H1 (cell line): ENCODE data around the gene CFAP74. TPM values are rescaled to one million over a fixed set of nuclear protein-coding genes. Genes with fewer than 3 reads are reported as not detected.

Experiments
- BRCA1 ChIP-seq: IDR thresholded peaks from 2 replicates; pipeline ENCODE4 v1.6.1; 2012; ENCODE audit warnings: low read depth, low read length, improper control_type of control experiment
- JUND ChIP-seq: IDR thresholded peaks from 2 replicates; pipeline ENCODE4 v1.6.1; 2011; ENCODE audit warnings: mild to moderate bottlenecking, improper control_type of control experiment, low read length
- KDM4A ChIP-seq: IDR thresholded peaks from one replicate; pipeline ENCODE4 v1.7.1; 2012; ENCODE audit warnings: low read depth, mild to moderate bottlenecking, moderate library complexity, low read length, inconsistent platforms; ENCODE audit not compliant: severe bottlenecking
- POU5F1 ChIP-seq: IDR thresholded peaks from 2 replicates; pipeline ENCODE4 v1.6.1; 2011; ENCODE audit warnings: low read depth, mild to moderate bottlenecking, low read length, moderate library complexity
- polyA plus RNA-seq, 7 experiments: library from polyadenylated mRNA; depleted of rRNA in 3 of 7; stranded (reverse) in 5 of 7; unstranded in 2 of 7; fragments of >200 nt in 5 of 7; fragments of 200-250 nt in 2 of 7; gene quantifications; 1 replicate in 5 of 7; 2 replicates in 1 of 7; 4 replicates in 1 of 7; pipeline versions ENCODE4 v1.2.1 to v1.2.3, GENCODE V29; 2011 to 2013; ENCODE audit warnings: missing spikeins in 2 of 7, mixed read lengths in 2 of 7
- total RNA-seq: library from RNA; stranded (reverse); fragmentation: NEBNext Ultra II Directional; extraction: Animal tissue kit (Norgen Biotek cat#: 25700); gene quantifications from 2 replicates; pipeline ENCODE4 v1.2.1, GENCODE V29; 2021
- TF ChIP-seq, protein P1 (sequence below): fragments of 300-600 bp; sonication (generic); IDR thresholded peaks from 2 replicates; pipeline ENCODE4 v1.7.1; 2012; ENCODE audit warnings: low read length, moderate library complexity, mild to moderate bottlenecking, inconsistent platforms; ENCODE audit not compliant: insufficient replicate concordance

The CFAP74 gene
- total and polyA plus RNA-seq, 2 of the 8 experiments (the other 6 are each of a cell fraction or from before 2014, with no cell fraction given) = 0.09 to 0.20 TPM

DNA sequence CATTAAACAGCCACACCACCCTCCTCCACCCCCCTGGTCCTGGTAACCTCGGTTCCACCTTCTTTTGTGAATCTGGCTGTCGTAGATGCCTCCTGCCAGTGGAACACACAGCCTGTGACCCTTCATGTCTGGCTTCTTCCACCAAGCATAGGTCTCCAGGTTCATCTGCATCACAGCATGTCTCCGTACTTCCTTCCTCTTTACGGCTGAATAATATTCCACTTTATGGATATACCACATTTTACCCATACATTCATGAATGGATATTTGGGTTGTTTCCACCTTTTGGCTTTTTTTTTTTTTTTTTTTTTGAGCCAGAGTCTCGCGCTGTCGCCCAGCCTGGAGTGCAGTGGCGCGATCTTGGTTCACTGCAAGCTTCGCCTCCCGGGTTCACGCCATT is 100.4 kb downstream of the CFAP74 start (continued):
- TF ChIP-seq, protein P1, sequence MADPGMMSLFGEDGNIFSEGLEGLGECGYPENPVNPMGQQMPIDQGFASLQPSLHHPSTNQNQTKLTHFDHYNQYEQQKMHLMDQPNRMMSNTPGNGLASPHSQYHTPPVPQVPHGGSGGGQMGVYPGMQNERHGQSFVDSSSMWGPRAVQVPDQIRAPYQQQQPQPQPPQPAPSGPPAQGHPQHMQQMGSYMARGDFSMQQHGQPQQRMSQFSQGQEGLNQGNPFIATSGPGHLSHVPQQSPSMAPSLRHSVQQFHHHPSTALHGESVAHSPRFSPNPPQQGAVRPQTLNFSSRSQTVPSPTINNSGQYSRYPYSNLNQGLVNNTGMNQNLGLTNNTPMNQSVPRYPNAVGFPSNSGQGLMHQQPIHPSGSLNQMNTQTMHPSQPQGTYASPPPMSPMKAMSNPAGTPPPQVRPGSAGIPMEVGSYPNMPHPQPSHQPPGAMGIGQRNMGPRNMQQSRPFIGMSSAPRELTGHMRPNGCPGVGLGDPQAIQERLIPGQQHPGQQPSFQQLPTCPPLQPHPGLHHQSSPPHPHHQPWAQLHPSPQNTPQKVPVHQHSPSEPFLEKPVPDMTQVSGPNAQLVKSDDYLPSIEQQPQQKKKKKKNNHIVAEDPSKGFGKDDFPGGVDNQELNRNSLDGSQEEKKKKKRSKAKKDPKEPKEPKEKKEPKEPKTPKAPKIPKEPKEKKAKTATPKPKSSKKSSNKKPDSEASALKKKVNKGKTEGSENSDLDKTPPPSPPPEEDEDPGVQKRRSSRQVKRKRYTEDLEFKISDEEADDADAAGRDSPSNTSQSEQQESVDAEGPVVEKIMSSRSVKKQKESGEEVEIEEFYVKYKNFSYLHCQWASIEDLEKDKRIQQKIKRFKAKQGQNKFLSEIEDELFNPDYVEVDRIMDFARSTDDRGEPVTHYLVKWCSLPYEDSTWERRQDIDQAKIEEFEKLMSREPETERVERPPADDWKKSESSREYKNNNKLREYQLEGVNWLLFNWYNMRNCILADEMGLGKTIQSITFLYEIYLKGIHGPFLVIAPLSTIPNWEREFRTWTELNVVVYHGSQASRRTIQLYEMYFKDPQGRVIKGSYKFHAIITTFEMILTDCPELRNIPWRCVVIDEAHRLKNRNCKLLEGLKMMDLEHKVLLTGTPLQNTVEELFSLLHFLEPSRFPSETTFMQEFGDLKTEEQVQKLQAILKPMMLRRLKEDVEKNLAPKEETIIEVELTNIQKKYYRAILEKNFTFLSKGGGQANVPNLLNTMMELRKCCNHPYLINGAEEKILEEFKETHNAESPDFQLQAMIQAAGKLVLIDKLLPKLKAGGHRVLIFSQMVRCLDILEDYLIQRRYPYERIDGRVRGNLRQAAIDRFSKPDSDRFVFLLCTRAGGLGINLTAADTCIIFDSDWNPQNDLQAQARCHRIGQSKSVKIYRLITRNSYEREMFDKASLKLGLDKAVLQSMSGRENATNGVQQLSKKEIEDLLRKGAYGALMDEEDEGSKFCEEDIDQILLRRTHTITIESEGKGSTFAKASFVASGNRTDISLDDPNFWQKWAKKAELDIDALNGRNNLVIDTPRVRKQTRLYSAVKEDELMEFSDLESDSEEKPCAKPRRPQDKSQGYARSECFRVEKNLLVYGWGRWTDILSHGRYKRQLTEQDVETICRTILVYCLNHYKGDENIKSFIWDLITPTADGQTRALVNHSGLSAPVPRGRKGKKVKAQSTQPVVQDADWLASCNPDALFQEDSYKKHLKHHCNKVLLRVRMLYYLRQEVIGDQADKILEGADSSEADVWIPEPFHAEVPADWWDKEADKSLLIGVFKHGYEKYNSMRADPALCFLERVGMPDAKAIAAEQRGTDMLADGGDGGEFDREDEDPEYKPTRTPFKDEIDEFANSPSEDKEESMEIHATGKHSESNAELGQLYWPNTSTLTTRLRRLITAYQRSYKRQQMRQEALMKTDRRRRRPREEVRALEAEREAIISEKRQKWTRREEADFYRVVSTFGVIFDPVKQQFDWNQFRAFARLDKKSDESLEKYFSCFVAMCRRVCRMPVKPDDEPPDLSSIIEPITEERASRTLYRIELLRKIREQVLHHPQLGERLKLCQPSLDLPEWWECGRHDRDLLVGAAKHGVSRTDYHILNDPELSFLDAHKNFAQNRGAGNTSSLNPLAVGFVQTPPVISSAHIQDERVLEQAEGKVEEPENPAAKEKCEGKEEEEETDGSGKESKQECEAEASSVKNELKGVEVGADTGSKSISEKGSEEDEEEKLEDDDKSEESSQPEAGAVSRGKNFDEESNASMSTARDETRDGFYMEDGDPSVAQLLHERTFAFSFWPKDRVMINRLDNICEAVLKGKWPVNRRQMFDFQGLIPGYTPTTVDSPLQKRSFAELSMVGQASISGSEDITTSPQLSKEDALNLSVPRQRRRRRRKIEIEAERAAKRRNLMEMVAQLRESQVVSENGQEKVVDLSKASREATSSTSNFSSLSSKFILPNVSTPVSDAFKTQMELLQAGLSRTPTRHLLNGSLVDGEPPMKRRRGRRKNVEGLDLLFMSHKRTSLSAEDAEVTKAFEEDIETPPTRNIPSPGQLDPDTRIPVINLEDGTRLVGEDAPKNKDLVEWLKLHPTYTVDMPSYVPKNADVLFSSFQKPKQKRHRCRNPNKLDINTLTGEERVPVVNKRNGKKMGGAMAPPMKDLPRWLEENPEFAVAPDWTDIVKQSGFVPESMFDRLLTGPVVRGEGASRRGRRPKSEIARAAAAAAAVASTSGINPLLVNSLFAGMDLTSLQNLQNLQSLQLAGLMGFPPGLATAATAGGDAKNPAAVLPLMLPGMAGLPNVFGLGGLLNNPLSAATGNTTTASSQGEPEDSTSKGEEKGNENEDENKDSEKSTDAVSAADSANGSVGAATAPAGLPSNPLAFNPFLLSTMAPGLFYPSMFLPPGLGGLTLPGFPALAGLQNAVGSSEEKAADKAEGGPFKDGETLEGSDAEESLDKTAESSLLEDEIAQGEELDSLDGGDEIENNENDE = no peak
- TF ChIP-seq POU5F1 (no peak), KDM4A (no peak), BRCA1 (no peak), JUND (no peak)
